ENCODE data around the gene ESR1.

DNA sequence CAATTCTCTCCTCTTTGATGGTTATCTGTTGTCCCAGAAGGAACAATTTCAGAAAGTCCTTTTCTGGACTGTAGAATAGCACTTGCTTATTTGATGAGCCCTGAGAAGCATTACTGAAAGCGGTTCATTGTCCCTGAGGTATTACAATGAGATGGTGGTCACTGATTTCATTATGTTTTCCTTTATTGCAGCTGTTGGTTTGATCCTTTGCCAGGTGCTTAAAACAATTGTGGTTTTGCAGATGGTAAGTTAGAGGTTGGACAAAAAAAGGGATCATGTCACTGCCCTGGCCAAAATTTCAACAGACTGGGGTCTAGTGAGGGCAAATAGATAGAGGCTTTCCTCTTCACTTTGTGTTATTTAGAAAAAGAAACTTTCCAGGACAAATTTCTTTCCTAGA is 61.9 kb downstream of the ESR1 start:
- TF ChIP-seq YY1 (IDR thresholded peaks at IDR 0.05; ENCODE audit: insufficient read depth, insufficient read length), result no peak
- TF ChIP-seq SUZ12 (IDR thresholded peaks at IDR 0.05; ENCODE audit: extremely low read depth, insufficient read depth, insufficient read length), result no peak
